Ishikawa (cell line): ENCODE measurements around the gene ECSCR.

ENCODE experiments used
- CEBPB ChIP-seq: IDR thresholded peaks from 2 replicates; pipeline ENCODE4 v1.6.1; 2012
- CREB1 ChIP-seq: IDR thresholded peaks from 2 replicates; pipeline ENCODE4 v1.6.1; 2012; ENCODE audit warnings: low read depth
- EGR1 ChIP-seq: IDR thresholded peaks from 2 replicates; pipeline ENCODE4 v1.6.1; 2012
- EP300 ChIP-seq: IDR thresholded peaks from 2 replicates; pipeline ENCODE4 v1.6.1; 2012; ENCODE audit warnings: borderline replicate concordance
- FOXM1 ChIP-seq: IDR thresholded peaks from 2 replicates; pipeline ENCODE4 v1.6.1; 2012; ENCODE audit warnings: low read depth, borderline replicate concordance
- NFIC ChIP-seq: IDR thresholded peaks from 2 replicates; pipeline ENCODE4 v1.6.1; 2012
- RAD21 ChIP-seq: IDR thresholded peaks from 2 replicates; pipeline ENCODE4 v1.6.1; 2012; ENCODE audit warnings: low read depth
- REST ChIP-seq: IDR thresholded peaks from 2 replicates; pipeline ENCODE4 v1.6.1; 2012; ENCODE audit warnings: low read depth, mild to moderate bottlenecking
- TAF1 ChIP-seq: IDR thresholded peaks from 2 replicates; pipeline ENCODE4 v1.6.1; 2012; ENCODE audit warnings: low read depth, mild to moderate bottlenecking
- TCF12 ChIP-seq: IDR thresholded peaks from 2 replicates; pipeline ENCODE4 v1.6.1; 2012; ENCODE audit warnings: low read depth
- TEAD4 ChIP-seq: IDR thresholded peaks from 2 replicates; pipeline ENCODE4 v1.6.1; 2012
- USF1 ChIP-seq: IDR thresholded peaks from 2 replicates; pipeline ENCODE4 v1.6.1; 2012
- YY1 ChIP-seq: IDR thresholded peaks from 2 replicates; pipeline ENCODE4 v1.6.1; 2012; ENCODE audit warnings: low read depth
- ZBTB7A ChIP-seq: IDR thresholded peaks from 2 replicates; pipeline ENCODE4 v1.6.1; 2012; ENCODE audit warnings: low read depth
- TF ChIP-seq, protein P1 (sequence below): IDR thresholded peaks from 2 replicates; pipeline ENCODE4 v1.6.1; 2012

Gene ECSCR

GRCh38 chr5:139408191-139408590 is 54.4 kb downstream of the ECSCR start:
- TF ChIP-seq USF1 (no peak), YY1 (no peak)

- no peak for TF ChIP-seq REST
- TF ChIP-seq FOXM1, result no peak
- TF ChIP-seq TCF12, result no peak
- TF ChIP-seq EGR1, result no peak
- no peak for TF ChIP-seq USF1
- TF ChIP-seq TAF1, result no peak
- TF ChIP-seq RAD21, result no peak
- TF ChIP-seq YY1, result no peak
- no peak for TF ChIP-seq EP300
- TF ChIP-seq CEBPB, result no peak
- TF ChIP-seq, protein P1, sequence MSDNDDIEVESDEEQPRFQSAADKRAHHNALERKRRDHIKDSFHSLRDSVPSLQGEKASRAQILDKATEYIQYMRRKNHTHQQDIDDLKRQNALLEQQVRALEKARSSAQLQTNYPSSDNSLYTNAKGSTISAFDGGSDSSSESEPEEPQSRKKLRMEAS, result no peak
- TF ChIP-seq NFIC, result no peak
- no peak for TF ChIP-seq ZBTB7A
- TF ChIP-seq CREB1, result no peak
Observed at GRCh38 chr5:139407517-139407916, 55.0 kb downstream of the ECSCR start.

DNA sequence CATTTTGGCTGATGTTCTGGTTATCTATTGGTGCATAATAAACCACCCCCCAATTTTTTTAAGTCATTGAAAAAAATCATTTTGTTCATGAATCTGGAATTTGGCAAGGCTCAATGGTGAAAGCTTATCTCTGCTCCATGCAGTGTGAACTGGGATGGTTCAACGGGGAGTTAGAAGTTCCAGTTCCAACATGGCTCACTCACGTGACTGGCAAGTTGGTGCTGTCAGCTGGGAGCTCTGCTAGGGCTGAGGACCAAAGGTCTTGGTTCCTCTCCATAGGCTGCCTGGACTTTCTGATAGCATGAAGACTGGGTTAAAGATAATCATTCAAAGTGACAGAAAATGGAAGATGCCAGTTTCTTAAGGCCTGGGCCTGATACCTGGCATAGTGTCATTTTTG is 55.6 kb downstream of the ECSCR start:
- TF ChIP-seq CREB1, result no peak
- no peak for TF ChIP-seq RAD21
- no peak for TF ChIP-seq EP300
- TF ChIP-seq NFIC, result no peak
- TF ChIP-seq REST, result no peak
- no peak for TF ChIP-seq CEBPB
- no peak for TF ChIP-seq ZBTB7A
- TF ChIP-seq YY1, result no peak
- TF ChIP-seq FOXM1, result no peak
- no peak for TF ChIP-seq TEAD4
- TF ChIP-seq TAF1, result no peak
- no peak for TF ChIP-seq TCF12
- no peak for TF ChIP-seq EGR1
- TF ChIP-seq, protein P1, result no peak
- no peak for TF ChIP-seq USF1

DNA sequence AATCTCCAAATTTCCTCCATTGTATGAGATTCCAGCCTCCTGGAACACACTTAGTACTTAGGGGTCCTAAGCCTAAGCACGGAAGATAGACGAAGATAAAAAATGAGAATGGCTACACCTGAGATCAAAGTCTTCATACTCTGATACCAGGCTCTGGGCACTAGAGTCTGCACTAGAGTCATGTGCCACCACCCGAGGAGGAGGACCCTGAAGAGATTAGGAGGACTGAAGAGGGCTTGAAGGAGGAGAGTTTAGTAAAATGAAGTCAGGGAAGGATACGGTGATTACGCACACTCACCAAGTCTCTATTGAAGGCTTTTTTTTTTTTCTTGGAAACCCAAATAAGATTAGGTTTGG is 58.1 kb downstream of the ECSCR start:
- TF ChIP-seq EGR1 (no peak), ZBTB7A (no peak), NFIC (no peak), TEAD4 (no peak), FOXM1 (no peak), RAD21 (no peak), CEBPB (no peak), YY1 (no peak), REST (no peak), TAF1 (no peak), CREB1 (no peak), EP300 (no peak), TCF12 (no peak), USF1 (no peak)
- TF ChIP-seq, protein P1, result no peak
